ENCODE results near the gene COL5A3. TPM values are rescaled to one million over a fixed set of nuclear protein-coding genes. Genes with fewer than 3 reads are reported as not detected.
A peak's percentile ranks its signal among the peaks of the same experiment; 100 is the strongest.

Gene COL5A3
- total RNA-seq = 1.6 TPM
- polyA plus RNA-seq = 10.7 TPM
- long read RNA-seq, donor 1 = 0 reads
- long read RNA-seq, donor 2 = 0 reads
- long read RNA-seq, donor 3 = 0 reads
- long read RNA-seq, donor 4 = 0 reads
- long read RNA-seq, donor 5 = 0 reads
- long read RNA-seq, donor 6, partial matches to known transcripts = 5 of 5 reads
- long read RNA-seq, donor 6, other reads (novel, unspliced or antisense) = 0 of 5 reads
- long read RNA-seq, donor 7 = 0 reads
- long read RNA-seq, donor 8 = 0 reads
- long read RNA-seq, donor 9 = 0 reads
- long read RNA-seq, donor 10 = 0 reads

GRCh38 chr19:10010247-10010691, at the start of gene COL5A3:
TSS of gene COL5A3 (minus strand) at chr19:10010504. CDS start at chr19:10010385, 119 bp downstream.
- H3K9me3 ChIP-seq (ENCODE audit: control insufficient read depth in 2 of 2, insufficient read depth in 1 of 2, low read length in 1 of 2) = no peaks in the 10 kb centered on the region
- 4% methylated on average over 38 of the region's 38 CpGs for WGBS
- H3K27ac ChIP-seq (ENCODE audit: low read depth in 1 of 2, low read length in 1 of 2) = peak within 1 kb of the TSS in 1 of 2 donors; percentile 11
- no peaks in the 10 kb centered on the region for H3K36me3 ChIP-seq (ENCODE audit: control insufficient read depth in 2 of 2, insufficient read depth in 2 of 2, low read length in 1 of 2)
- H3K4me1 ChIP-seq (ENCODE audit: control insufficient read depth in 2 of 2, insufficient read depth in 2 of 2, low read length in 2 of 2) = peaks cover 13 to 21% of the 10 kb centered on the region in 2 donors
- DNase-seq (ENCODE audit: low read depth in 6 of 9, low spot score in 9 of 9) = no peak
- no peak within 1 kb of the TSS for H3K4me3 ChIP-seq (ENCODE audit: low read length in 2 of 2)
- peaks cover 22 to 65% of the 10 kb centered on the region in 2 donors for H3K27me3 ChIP-seq (ENCODE audit: control insufficient read depth in 2 of 2, insufficient read depth in 1 of 2, low read length in 1 of 2)

- H3K4me3 ChIP-seq (ENCODE audit: low read length in 2 of 2) = no peak overlapping the region
- no peaks in the 10 kb centered on the region for H3K4me1 ChIP-seq (ENCODE audit: control insufficient read depth in 2 of 2, insufficient read depth in 2 of 2, low read length in 2 of 2)
- no peaks in the 10 kb centered on the region for H3K27me3 ChIP-seq (ENCODE audit: control insufficient read depth in 2 of 2, insufficient read depth in 1 of 2, low read length in 1 of 2)
- WGBS = 80% methylated on average over 21 of the region's 21 CpGs
- H3K36me3 ChIP-seq (ENCODE audit: control insufficient read depth in 2 of 2, insufficient read depth in 2 of 2, low read length in 1 of 2) = no peaks in the 10 kb centered on the region
- H3K27ac ChIP-seq (ENCODE audit: low read depth in 1 of 2, low read length in 1 of 2) = no peak overlapping the region
- no peaks in the 10 kb centered on the region for H3K9me3 ChIP-seq (ENCODE audit: control insufficient read depth in 2 of 2, insufficient read depth in 1 of 2, low read length in 1 of 2)
- DNase-seq (ENCODE audit: low read depth in 6 of 9, low spot score in 9 of 9) = no peak
These were observed 42.5 kb upstream of the COL5A3 start for GRCh38 chr19:10052602-10053360.

- H3K4me3 ChIP-seq (ENCODE audit: low read length in 2 of 2) = no peak overlapping the region
- H3K9me3 ChIP-seq (ENCODE audit: control insufficient read depth in 2 of 2, insufficient read depth in 1 of 2, low read length in 1 of 2) = peaks cover 0 to 12% of the 10 kb centered on the region in 2 donors
- H3K27me3 ChIP-seq (ENCODE audit: control insufficient read depth in 2 of 2, insufficient read depth in 1 of 2, low read length in 1 of 2) = no peaks in the 10 kb centered on the region
- 88% methylated on average over 2 of the region's 2 CpGs for whole genome bisulfite sequencing
- H3K4me1 ChIP-seq (ENCODE audit: control insufficient read depth in 2 of 2, insufficient read depth in 2 of 2, low read length in 2 of 2) = no peaks in the 10 kb centered on the region
- H3K36me3 ChIP-seq (ENCODE audit: control insufficient read depth in 2 of 2, insufficient read depth in 2 of 2, low read length in 1 of 2) = no peaks in the 10 kb centered on the region
- H3K27ac ChIP-seq (ENCODE audit: low read depth in 1 of 2, low read length in 1 of 2) = no peak overlapping the region
- DNase-seq (ENCODE audit: low read depth in 6 of 9, low spot score in 9 of 9) = no peak
These were observed 39.3 kb upstream of the COL5A3 start for GRCh38 chr19:10049626-10050025.

- Histone ChIP-seq H3K4me3 (ENCODE audit: low read length in 2 of 2) (no peak overlapping the region), H3K4me1 (ENCODE audit: control insufficient read depth in 2 of 2, insufficient read depth in 2 of 2, low read length in 2 of 2) (no peaks in the 10 kb centered on the region), H3K27ac (ENCODE audit: low read depth in 1 of 2, low read length in 1 of 2) (no peak overlapping the region), H3K27me3 (ENCODE audit: control insufficient read depth in 2 of 2, insufficient read depth in 1 of 2, low read length in 1 of 2) (no peaks in the 10 kb centered on the region), H3K9me3 (ENCODE audit: control insufficient read depth in 2 of 2, insufficient read depth in 1 of 2, low read length in 1 of 2) (peaks cover 7 to 39% of the 10 kb centered on the region in 2 donors), H3K36me3 (ENCODE audit: control insufficient read depth in 2 of 2, insufficient read depth in 2 of 2, low read length in 1 of 2) (no peaks in the 10 kb centered on the region)
- DNase-seq (ENCODE audit: low read depth in 6 of 9, low spot score in 9 of 9) = no peak
- WGBS = 80% methylated on average over 1 of the region's 1 CpG
These were observed 35.1 kb upstream of the COL5A3 start for GRCh38 chr19:10045371-10045770.

GRCh38 chr19:10044390-10044789, 34.1 kb upstream of the COL5A3 start:
- no peak overlapping the region for H3K4me3 ChIP-seq (ENCODE audit: low read length in 2 of 2)
- H3K9me3 ChIP-seq (ENCODE audit: control insufficient read depth in 2 of 2, insufficient read depth in 1 of 2, low read length in 1 of 2) = peaks cover 7 to 39% of the 10 kb centered on the region in 2 donors
- no peaks in the 10 kb centered on the region for H3K36me3 ChIP-seq (ENCODE audit: control insufficient read depth in 2 of 2, insufficient read depth in 2 of 2, low read length in 1 of 2)
- H3K4me1 ChIP-seq (ENCODE audit: control insufficient read depth in 2 of 2, insufficient read depth in 2 of 2, low read length in 2 of 2) = no peaks in the 10 kb centered on the region
- no peak for DNase-seq (ENCODE audit: low read depth in 6 of 9, low spot score in 9 of 9)
- no peaks in the 10 kb centered on the region for H3K27me3 ChIP-seq (ENCODE audit: control insufficient read depth in 2 of 2, insufficient read depth in 1 of 2, low read length in 1 of 2)
- no peak overlapping the region for H3K27ac ChIP-seq (ENCODE audit: low read depth in 1 of 2, low read length in 1 of 2)
- WGBS = 80% methylated on average over 1 of the region's 1 CpG

GRCh38 chr19:10043286-10043927, 33.1 kb upstream of the COL5A3 start:
- Histone ChIP-seq H3K36me3 (ENCODE audit: control insufficient read depth in 2 of 2, insufficient read depth in 2 of 2, low read length in 1 of 2) (no peaks in the 10 kb centered on the region), H3K27ac (ENCODE audit: low read depth in 1 of 2, low read length in 1 of 2) (no peak overlapping the region), H3K4me1 (ENCODE audit: control insufficient read depth in 2 of 2, insufficient read depth in 2 of 2, low read length in 2 of 2) (no peaks in the 10 kb centered on the region), H3K27me3 (ENCODE audit: control insufficient read depth in 2 of 2, insufficient read depth in 1 of 2, low read length in 1 of 2) (no peaks in the 10 kb centered on the region), H3K4me3 (ENCODE audit: low read length in 2 of 2) (no peak overlapping the region), H3K9me3 (ENCODE audit: control insufficient read depth in 2 of 2, insufficient read depth in 1 of 2, low read length in 1 of 2) (peaks cover 7 to 39% of the 10 kb centered on the region in 2 donors)
- peak in 1 of 9 donors; percentile 34 for DNase-seq (ENCODE audit: low read depth in 6 of 9, low spot score in 9 of 9)
- WGBS = 83% methylated on average over 4 of the region's 4 CpGs

GRCh38 chr19:10037809-10038208, 27.5 kb upstream of the COL5A3 start:
- 60% methylated on average over 5 of the region's 5 CpGs for WGBS
- Histone ChIP-seq H3K4me3 (ENCODE audit: low read length in 2 of 2) (no peak overlapping the region), H3K27ac (ENCODE audit: low read depth in 1 of 2, low read length in 1 of 2) (no peak overlapping the region), H3K36me3 (ENCODE audit: control insufficient read depth in 2 of 2, insufficient read depth in 2 of 2, low read length in 1 of 2) (no peaks in the 10 kb centered on the region), H3K4me1 (ENCODE audit: control insufficient read depth in 2 of 2, insufficient read depth in 2 of 2, low read length in 2 of 2) (no peaks in the 10 kb centered on the region), H3K27me3 (ENCODE audit: control insufficient read depth in 2 of 2, insufficient read depth in 1 of 2, low read length in 1 of 2) (no peaks in the 10 kb centered on the region), H3K9me3 (ENCODE audit: control insufficient read depth in 2 of 2, insufficient read depth in 1 of 2, low read length in 1 of 2) (peaks cover 0 to 14% of the 10 kb centered on the region in 2 donors)
- DNase-seq (ENCODE audit: low read depth in 6 of 9, low spot score in 9 of 9) = no peak

- Histone ChIP-seq H3K27me3 (ENCODE audit: control insufficient read depth in 2 of 2, insufficient read depth in 1 of 2, low read length in 1 of 2) (no peaks in the 10 kb centered on the region), H3K4me1 (ENCODE audit: control insufficient read depth in 2 of 2, insufficient read depth in 2 of 2, low read length in 2 of 2) (no peaks in the 10 kb centered on the region), H3K27ac (ENCODE audit: low read depth in 1 of 2, low read length in 1 of 2) (no peak overlapping the region), H3K9me3 (ENCODE audit: control insufficient read depth in 2 of 2, insufficient read depth in 1 of 2, low read length in 1 of 2) (peaks cover 0 to 9% of the 10 kb centered on the region in 2 donors), H3K4me3 (ENCODE audit: low read length in 2 of 2) (no peak overlapping the region), H3K36me3 (ENCODE audit: control insufficient read depth in 2 of 2, insufficient read depth in 2 of 2, low read length in 1 of 2) (no peaks in the 10 kb centered on the region)
- WGBS = 83% methylated on average over 4 of the region's 4 CpGs
- no peak for DNase-seq (ENCODE audit: low read depth in 6 of 9, low spot score in 9 of 9)
These were observed 27.1 kb upstream of the COL5A3 start for GRCh38 chr19:10037367-10037766.

- H3K36me3 ChIP-seq (ENCODE audit: control insufficient read depth in 2 of 2, insufficient read depth in 2 of 2, low read length in 1 of 2) = no peaks in the 10 kb centered on the region
- H3K27ac ChIP-seq (ENCODE audit: low read depth in 1 of 2, low read length in 1 of 2) = no peak overlapping the region
- H3K27me3 ChIP-seq (ENCODE audit: control insufficient read depth in 2 of 2, insufficient read depth in 1 of 2, low read length in 1 of 2) = no peaks in the 10 kb centered on the region
- whole genome bisulfite sequencing = 90% methylated on average over 5 of the region's 5 CpGs
- H3K4me3 ChIP-seq (ENCODE audit: low read length in 2 of 2) = no peak overlapping the region
- H3K4me1 ChIP-seq (ENCODE audit: control insufficient read depth in 2 of 2, insufficient read depth in 2 of 2, low read length in 2 of 2) = no peaks in the 10 kb centered on the region
- H3K9me3 ChIP-seq (ENCODE audit: control insufficient read depth in 2 of 2, insufficient read depth in 1 of 2, low read length in 1 of 2) = peaks cover 0 to 7% of the 10 kb centered on the region in 2 donors
- no peak for DNase-seq (ENCODE audit: low read depth in 6 of 9, low spot score in 9 of 9)
These were observed 26.3 kb upstream of the COL5A3 start for GRCh38 chr19:10036601-10037071.
